Parathyroid adenoma (tissue), 2 donors: ENCODE results near the gene ATXN7L2.
A peak's percentile ranks its signal among the peaks of the same experiment; 100 is the strongest.

Experiments used
- H2AFZ ChIP-seq: fragments of 300-600 bp; sonication (generic); one replicate; pipeline ENCODE4 v1.7.0; 2017; ENCODE audit warnings: antibody characterized with exemption, mild to moderate bottlenecking
- H3K27ac ChIP-seq: fragments of 300-600 bp; sonication (generic); one replicate; pipeline ENCODE4 v1.7.0; 2017
- H3K27me3 ChIP-seq: fragments of 300-600 bp; sonication (generic); one replicate; pipeline ENCODE4 v1.7.0; 2017; ENCODE audit warnings: low read length; ENCODE audit not compliant: control insufficient read depth, insufficient read depth
- H3K36me3 ChIP-seq: fragments of 300-600 bp; sonication (generic); one replicate; pipeline ENCODE4 v1.7.0; 2017; ENCODE audit warnings: low read length; ENCODE audit not compliant: control insufficient read depth, insufficient read depth
- H3K4me1 ChIP-seq: fragments of 300-600 bp; sonication (generic); one replicate; pipeline ENCODE4 v1.7.0; 2017; ENCODE audit warnings: control low read depth
- H3K4me2 ChIP-seq: fragments of 300-600 bp; sonication (generic); one replicate; pipeline ENCODE4 v1.7.0; 2017; ENCODE audit warnings: low read length
- H3K4me3 ChIP-seq: fragments of 300-600 bp; sonication (generic); one replicate; pipeline ENCODE4 v1.7.0; 2017; ENCODE audit warnings: low read depth, low read length
- H3K79me2 ChIP-seq: fragments of 300-600 bp; sonication (generic); one replicate; pipeline ENCODE4 v1.7.0; 2017; ENCODE audit warnings: control low read depth
- H3K9ac ChIP-seq: fragments of 300-600 bp; sonication (generic); one replicate; pipeline ENCODE4 v1.7.0; 2017; ENCODE audit warnings: mild to moderate bottlenecking
- H3K9me3 ChIP-seq: fragments of 300-600 bp; sonication (generic); one replicate; pipeline ENCODE4 v1.7.0; 2017; ENCODE audit warnings: low read length; ENCODE audit not compliant: control insufficient read depth
- TF ChIP-seq, protein P1 (sequence below): fragments of 300-600 bp; sonication (generic); IDR thresholded peaks from one replicate; pipeline ENCODE4 v1.7.0; 2017; ENCODE audit warnings: antibody characterized with exemption, mild to moderate bottlenecking
- donor health status: primary hyperparathyroidism.

ATXN7L2 gene

DNA sequence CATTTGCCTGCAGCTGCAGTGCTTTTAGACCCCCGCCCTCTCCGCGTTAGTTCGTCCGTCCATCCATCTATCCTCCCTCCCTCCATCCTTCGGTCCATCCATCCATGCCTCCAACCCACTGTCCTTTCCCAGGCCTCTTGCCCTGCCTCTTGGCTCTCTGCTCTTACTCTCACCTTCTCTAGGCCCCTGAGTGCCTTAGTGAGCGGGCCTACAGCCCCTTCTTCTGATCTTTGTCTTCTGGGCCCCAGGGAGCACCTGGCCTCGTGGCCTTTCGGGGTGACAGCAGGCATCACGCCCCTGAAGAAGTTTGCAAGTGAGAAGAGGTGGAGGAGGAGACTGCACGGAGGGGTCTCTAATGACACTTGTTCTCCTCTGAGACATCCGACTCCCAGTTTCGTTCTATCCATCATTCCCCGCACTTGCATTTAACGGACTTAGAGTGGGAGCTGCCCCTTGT is 842 bp downstream of the ATXN7L2 start:
- Histone ChIP-seq H3K79me2 (no peaks in the 10 kb centered on the region), H3K4me2 (peak overlapping the region; percentile 98), H3K27me3 (no peaks in the 10 kb centered on the region), H3K9ac (no peak overlapping the region), H3K36me3 (no peaks in the 10 kb centered on the region), H3K4me1 (peaks cover 3% of the 10 kb centered on the region), H2AFZ (peak overlapping the region; percentile 83), H3K4me3 (peak overlapping the region; percentile 72), H3K9me3 (no peaks in the 10 kb centered on the region), H3K27ac (no peak overlapping the region)
- TF ChIP-seq, protein P1, sequence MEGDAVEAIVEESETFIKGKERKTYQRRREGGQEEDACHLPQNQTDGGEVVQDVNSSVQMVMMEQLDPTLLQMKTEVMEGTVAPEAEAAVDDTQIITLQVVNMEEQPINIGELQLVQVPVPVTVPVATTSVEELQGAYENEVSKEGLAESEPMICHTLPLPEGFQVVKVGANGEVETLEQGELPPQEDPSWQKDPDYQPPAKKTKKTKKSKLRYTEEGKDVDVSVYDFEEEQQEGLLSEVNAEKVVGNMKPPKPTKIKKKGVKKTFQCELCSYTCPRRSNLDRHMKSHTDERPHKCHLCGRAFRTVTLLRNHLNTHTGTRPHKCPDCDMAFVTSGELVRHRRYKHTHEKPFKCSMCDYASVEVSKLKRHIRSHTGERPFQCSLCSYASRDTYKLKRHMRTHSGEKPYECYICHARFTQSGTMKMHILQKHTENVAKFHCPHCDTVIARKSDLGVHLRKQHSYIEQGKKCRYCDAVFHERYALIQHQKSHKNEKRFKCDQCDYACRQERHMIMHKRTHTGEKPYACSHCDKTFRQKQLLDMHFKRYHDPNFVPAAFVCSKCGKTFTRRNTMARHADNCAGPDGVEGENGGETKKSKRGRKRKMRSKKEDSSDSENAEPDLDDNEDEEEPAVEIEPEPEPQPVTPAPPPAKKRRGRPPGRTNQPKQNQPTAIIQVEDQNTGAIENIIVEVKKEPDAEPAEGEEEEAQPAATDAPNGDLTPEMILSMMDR: no peak

DNA sequence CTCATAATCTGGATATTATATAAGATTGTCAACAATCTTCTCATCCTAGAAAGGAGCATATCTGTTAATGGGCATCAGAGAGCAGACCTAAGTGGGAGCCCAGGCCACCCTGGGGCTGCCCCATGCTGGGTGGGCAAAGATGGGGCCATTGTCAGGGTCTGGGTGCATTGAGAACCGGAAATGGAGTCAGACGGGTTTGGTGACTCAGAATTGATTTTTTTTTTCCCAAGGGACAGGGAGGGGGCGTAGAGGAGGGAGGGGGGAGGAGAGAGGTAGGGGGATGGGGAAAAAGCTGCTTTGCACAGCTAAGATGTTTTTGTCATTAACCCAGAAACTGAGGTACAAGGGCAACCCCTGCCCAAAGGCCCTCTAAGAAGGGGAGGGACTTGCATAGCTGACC is 1.3 kb downstream of the ATXN7L2 start:
- Histone ChIP-seq H3K9ac (no peak overlapping the region), H3K4me1 (peaks cover 3% of the 10 kb centered on the region), H3K27ac (no peak overlapping the region), H3K9me3 (no peaks in the 10 kb centered on the region), H3K4me2 (peak overlapping the region; percentile 98), H3K27me3 (no peaks in the 10 kb centered on the region), H2AFZ (no peak overlapping the region), H3K36me3 (no peaks in the 10 kb centered on the region), H3K79me2 (no peaks in the 10 kb centered on the region), H3K4me3 (no peak overlapping the region)
- TF ChIP-seq, protein P1: no peak

DNA sequence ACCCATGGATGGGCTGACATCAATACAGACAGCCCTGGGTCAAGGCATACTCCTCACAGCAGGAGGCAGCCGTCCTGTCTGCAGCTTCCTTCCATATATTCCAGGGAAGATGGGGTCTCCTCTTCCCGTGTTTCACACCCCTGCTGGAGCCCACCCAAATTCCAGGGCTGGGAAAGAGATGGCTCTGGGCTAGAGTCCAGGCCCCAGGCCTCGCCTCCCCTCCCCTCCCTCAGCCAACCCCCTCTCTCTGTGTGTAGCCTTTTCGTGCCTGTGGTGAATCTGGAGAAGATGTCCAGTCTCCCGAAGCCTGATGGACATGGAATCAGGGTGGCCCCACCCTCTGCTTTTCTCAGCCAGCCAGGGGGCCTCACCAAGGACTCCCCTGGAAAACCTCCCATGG is 3.6 kb downstream of the ATXN7L2 start:
- H3K9ac ChIP-seq: no peak overlapping the region

DNA sequence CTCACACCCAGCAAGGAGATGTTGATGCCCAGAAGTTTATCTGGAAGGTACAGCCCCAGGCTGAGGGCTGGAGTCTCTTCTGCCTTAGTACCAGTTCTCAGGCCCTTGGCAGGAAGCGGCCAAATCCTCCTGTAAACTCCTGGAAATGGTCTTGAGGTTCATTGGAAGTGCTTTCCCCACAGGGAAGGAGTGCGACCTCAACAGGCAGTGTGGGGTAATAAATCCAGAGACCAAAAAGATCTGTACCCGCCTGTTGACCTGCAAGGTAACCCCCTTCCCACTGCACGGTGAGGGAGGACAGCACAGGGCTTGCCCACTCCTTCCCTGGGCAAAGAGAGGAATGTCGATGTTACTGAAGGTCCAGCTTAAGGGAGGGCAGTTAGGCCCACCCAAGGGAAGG is 4.5 kb downstream of the ATXN7L2 start:
- Histone ChIP-seq H3K4me2 (no peak overlapping the region), H3K9ac (no peak overlapping the region), H2AFZ (no peak overlapping the region), H3K4me1 (peaks cover 2% of the 10 kb centered on the region), H3K4me3 (no peak overlapping the region), H3K36me3 (no peaks in the 10 kb centered on the region), H3K79me2 (no peaks in the 10 kb centered on the region), H3K9me3 (no peaks in the 10 kb centered on the region), H3K27me3 (no peaks in the 10 kb centered on the region), H3K27ac (no peak overlapping the region)
- TF ChIP-seq, protein P1: no peak

More for the DNA sequence above, 3.6 kb downstream of the ATXN7L2 start:
- Histone ChIP-seq H2AFZ (no peak overlapping the region), H3K9me3 (no peaks in the 10 kb centered on the region), H3K27ac (no peak overlapping the region), H3K79me2 (no peaks in the 10 kb centered on the region), H3K4me1 (peaks cover 3% of the 10 kb centered on the region), H3K36me3 (no peaks in the 10 kb centered on the region), H3K4me2 (no peak overlapping the region), H3K27me3 (no peaks in the 10 kb centered on the region), H3K4me3 (no peak overlapping the region)
- TF ChIP-seq, protein P1: no peak

DNA sequence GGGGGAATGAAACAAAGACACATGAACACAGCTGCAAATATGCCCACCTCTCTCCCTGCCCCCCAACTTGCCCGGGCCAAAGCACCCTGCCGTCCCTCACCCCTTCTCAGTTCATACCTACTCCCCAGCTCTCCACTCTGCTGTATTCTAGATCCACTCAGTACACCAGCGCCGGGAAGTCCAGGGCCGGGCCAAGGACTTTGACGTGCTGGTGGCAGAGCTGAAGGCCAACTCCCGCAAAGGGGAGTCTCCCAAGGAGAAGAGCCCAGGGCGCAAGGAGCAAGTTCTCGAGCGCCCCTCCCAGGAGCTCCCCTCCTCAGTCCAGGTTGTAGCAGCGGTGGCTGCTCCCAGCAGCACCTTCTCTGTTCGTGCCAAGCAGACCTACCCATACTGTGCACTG is 5.0 kb downstream of the ATXN7L2 start:
- no peaks in the 10 kb centered on the region for H3K36me3 ChIP-seq

More for the DNA sequence above, 5.0 kb downstream of the ATXN7L2 start:
- Histone ChIP-seq H3K9ac (no peak overlapping the region), H3K79me2 (no peaks in the 10 kb centered on the region), H3K4me3 (no peak overlapping the region), H3K9me3 (no peaks in the 10 kb centered on the region), H3K27me3 (no peaks in the 10 kb centered on the region), H2AFZ (no peak overlapping the region), H3K4me1 (no peaks in the 10 kb centered on the region), H3K27ac (no peak overlapping the region), H3K4me2 (no peak overlapping the region)
- TF ChIP-seq, protein P1: no peak
